HepG2 (cell line): ENCODE results near the gene OR5T3. TPM values are rescaled to one million over a fixed set of nuclear protein-coding genes. Genes with fewer than 3 reads are reported as not detected.

ENCODE experiments used
- ATAC-seq: fragments of 200-7000 bp; cut with Tn5 transposase; 3 replicates; pipeline ENCODE4 v1.9.1; 2020; ENCODE audit warnings: mild to moderate bottlenecking, moderate library complexity
- BruUV-seq: library from RNA; stranded (reverse); fragments of 400-500 nt; replicated peaks from 2 replicates; lab custom pipeline; 2021; lab: Mats Ljungman, UMichigan
- CTCF ChIA-PET: fragments of 300-600 bp; formaldehyde crosslinking; extraction: SDS; loops from one replicate; lab custom pipeline; 2021; ENCODE audit warnings: low total read pairs, inconsistent platforms, low intra/inter-chr PET ratio; lab: Yijun Ruan, JAX
- POLR2A ChIA-PET: fragments of 350-600 bp; sonication (Branson Sonifier 250); formaldehyde crosslinking; loops from one replicate; lab custom pipeline; 2020; ENCODE audit warnings: antibody characterized with exemption, inconsistent platforms; lab: Yijun Ruan, JAX
- DNase-seq: peaks from one replicate; pipeline ENCODE4 v3.0.0-alpha.2; 2015; ENCODE audit warnings: low spot score
- FAIRE-seq: peaks from 3 replicates; lab custom pipeline; 2011; peaks lifted over from hg19 to GRCh38; lab: Jason Lieb, UNC
- H2AFZ ChIP-seq: one replicate; pipeline ENCODE4 v1.6.1; 2011; ENCODE audit warnings: low read length, inconsistent platforms
- H3K27ac ChIP-seq: fragments of 300-600 bp; 3 replicates; pipeline ENCODE4 v1.8.0; 2011; ENCODE audit warnings: mixed run types, mild to moderate bottlenecking, mixed read lengths, low read length, inconsistent platforms; ENCODE audit not compliant: insufficient read depth; ENCODE audit errors: extremely low read length
- H3K27me3 ChIP-seq, 2 experiments: fragments of 200-600 bp in 1 of 2; 2 replicates in 1 of 2; 3 replicates in 1 of 2; pipeline versions ENCODE4 v1.6.0 to v1.8.0; 2011; ENCODE audit warnings: low read length in 2 of 2, mild to moderate bottlenecking in 2 of 2, moderate library complexity in 2 of 2, inconsistent platforms in 1 of 2; ENCODE audit not compliant: insufficient read depth in 2 of 2, control insufficient read depth in 1 of 2
- H3K36me3 ChIP-seq, 2 experiments: fragments of 200-600 bp in 1 of 2; replicated peaks in 1 of 2; 2 replicates in 1 of 2; 3 replicates in 1 of 2; pipeline versions ENCODE4 v1.5.1 to v1.8.0; 2011; ENCODE audit warnings: low read length in 2 of 2, inconsistent platforms in 1 of 2; ENCODE audit not compliant: insufficient read depth in 2 of 2, control insufficient read depth in 1 of 2
- H3K4me1 ChIP-seq: 2 replicates; pipeline ENCODE4 v1.5.1; 2012; ENCODE audit warnings: low read length, inconsistent platforms; ENCODE audit not compliant: insufficient read depth
- H3K4me2 ChIP-seq: 2 replicates; pipeline ENCODE4 v1.6.0; 2011; ENCODE audit warnings: low read depth, low read length, inconsistent platforms
- H3K4me3 ChIP-seq, 3 experiments: fragments of 200-600 bp in 1 of 3; sonication (generic), shearing (Covaris generic) in 1 of 3; replicated peaks in 1 of 3; 2 replicates each; pipeline ENCODE4 v1.5.1; 2011 to 2016; ENCODE audit warnings: low read length in 3 of 3, inconsistent platforms in 2 of 3, low read depth in 2 of 3, mild to moderate bottlenecking in 2 of 3, control low read depth in 1 of 3, mixed read lengths in 1 of 3; ENCODE audit not compliant: insufficient read depth in 1 of 3
- H3K79me2 ChIP-seq: one replicate; pipeline ENCODE4 v1.6.1; 2011; ENCODE audit warnings: low read length, inconsistent platforms; ENCODE audit not compliant: insufficient read depth
- H3K9ac ChIP-seq: 2 replicates; pipeline ENCODE4 v1.6.0; 2011; ENCODE audit warnings: mild to moderate bottlenecking, low read depth, low read length, inconsistent platforms; ENCODE audit not compliant: insufficient read depth
- H3K9me3 ChIP-seq: 2 replicates; pipeline ENCODE4 v1.5.1; 2012; ENCODE audit warnings: mild to moderate bottlenecking, low read length
- H4K20me1 ChIP-seq: 2 replicates; pipeline ENCODE4 v1.6.0; 2011; ENCODE audit warnings: inconsistent platforms, mild to moderate bottlenecking, low read length, moderate library complexity; ENCODE audit not compliant: insufficient read depth
- BCL3 ChIP-seq: sonication (generic); formaldehyde crosslinking; IDR thresholded peaks from 2 replicates; pipeline ENCODE4 v1.5.1; 2020; ENCODE audit warnings: mild to moderate bottlenecking, missing genetic modification reagents, moderate library complexity
- ELK4 ChIP-seq: sonication (generic); formaldehyde crosslinking; IDR thresholded peaks from 2 replicates; pipeline ENCODE4 v1.9.0; 2021; ENCODE audit warnings: missing genetic modification reagents, borderline replicate concordance
- FOXA3 ChIP-seq: IDR thresholded peaks from 2 replicates; pipeline ENCODE4 v1.6.1; 2016; ENCODE audit warnings: missing genetic modification reagents, missing compliant biosample characterization
- ZNF280D ChIP-seq: sonication (generic); formaldehyde crosslinking; IDR thresholded peaks from 2 replicates; pipeline ENCODE4 v1.5.1; 2020; ENCODE audit warnings: mild to moderate bottlenecking, missing genetic modification reagents
- WGBS: methylation state at CpG from one replicate; pipeline ENCODE4 v1.1.6; 2017; ENCODE audit warnings: low lambda C conversion rate; 5-methylcytosine and 5-hydroxymethylcytosine counted together
- in situ Hi-C: cut with HindIII; loops from 2 replicates; pipeline ENCODE4 v1.10.0; 2017; ENCODE audit warnings: low pct_unique_long_range_greater_than_20kb; ENCODE audit not compliant: extremely low pct_ligation_motif_present
- intact Hi-C: fragments of 100-400 bp; cut with micrococcal nuclease; formaldehyde crosslinking; loops from one replicate; pipeline ENCODE4 v1.10.0; 2022; ENCODE audit not compliant: unreplicated experiment
- polyA plus RNA-seq, 8 experiments: library from polyadenylated mRNA; depleted of rRNA in 3 of 8; stranded (reverse) in 7 of 8; unstranded in 1 of 8; fragments of >200 nt; fragmentation: Illumina TruSeq in 4 of 8; extraction: Trizol in 4 of 8; gene quantifications; 2 replicates each; pipeline versions ENCODE4 v1.2.1 to v1.2.3, GENCODE V29; 2011 to 2016; ENCODE audit warnings: low read depth in 4 of 8, missing spikeins in 1 of 8, mixed read lengths in 1 of 8; ENCODE audit not compliant: insufficient read depth in 1 of 8
- total RNA-seq, 5 experiments: library from RNA; depleted of rRNA; stranded (reverse); fragments of >200 nt; fragmentation: Illumina TruSeq; extraction: Trizol; gene quantifications; 2 replicates each; pipeline ENCODE4 v1.2.3, GENCODE V29; 2016; ENCODE audit warnings: low read depth in 1 of 5

Gene OR5T3
- total and polyA plus RNA-seq, 2 of the 13 experiments (the other 11 are each of a cell fraction or from before 2014, with no cell fraction given) = not detected

DNA sequence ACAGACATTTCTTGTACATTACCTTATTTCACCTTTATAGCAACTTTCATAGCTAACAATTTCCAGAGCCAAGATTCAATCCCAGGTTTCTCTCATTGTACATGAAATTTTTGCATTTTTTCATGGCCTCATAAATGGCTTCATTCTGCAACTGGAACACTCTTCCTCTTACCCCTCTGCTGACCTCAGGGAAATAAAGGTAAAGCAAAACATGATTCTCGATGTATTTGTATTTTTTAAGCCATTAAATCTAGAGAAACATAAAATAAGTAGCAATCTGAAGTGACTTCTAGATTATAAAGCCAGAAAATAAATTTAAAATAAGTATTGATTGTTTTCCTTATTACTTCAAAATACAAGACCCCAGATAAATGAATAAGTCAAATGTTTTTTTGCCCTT is 17.9 kb upstream of the OR5T3 start, which contains the start of gene OR5T2:
OR5T2 (minus strand) TSS at position 101 of the 400 bp plus-strand sequence. CDS start 1,193 bp downstream, outside the sequence.
- intact Hi-C loops (no loop called here), in situ Hi-C loops (no loop called here)
- peaks cover 57% of the 10 kb centered on the region for H3K9me3 ChIP-seq
- WGBS = 2% methylated on average over 1 of the region's 1 CpG
- no peaks in the 10 kb centered on the region for H3K36me3 ChIP-seq
- FAIRE-seq = no peak
- ChIA-PET CTCF (no interaction called here), POLR2A (no interaction called here)
- no peak within 1 kb of the TSS for H3K9ac ChIP-seq
- TF ChIP-seq BCL3 (CRISPR knock-in tag) (no peak), ZNF280D (CRISPR knock-in tag) (no peak), FOXA3 (no peak), ELK4 (CRISPR knock-in tag) (no peak)
- H3K4me3 ChIP-seq = no peak within 1 kb of the TSS
- no peak within 1 kb of the TSS for H3K27ac ChIP-seq
- no peaks in the 10 kb centered on the region for H4K20me1 ChIP-seq
- H3K4me1 ChIP-seq = no peaks in the 10 kb centered on the region
- no peak within 1 kb of the TSS for H3K4me2 ChIP-seq
- ATAC-seq = no peak
- no TSS peak for BruUV-seq
- no peaks in the 10 kb centered on the region for H3K79me2 ChIP-seq
- H2AFZ ChIP-seq = no peak within 1 kb of the TSS
- H3K27me3 ChIP-seq = no peaks in the 10 kb centered on the region
- DNase-seq = no peak
